ENCODE results near the gene FTO.

The FTO gene

DNA sequence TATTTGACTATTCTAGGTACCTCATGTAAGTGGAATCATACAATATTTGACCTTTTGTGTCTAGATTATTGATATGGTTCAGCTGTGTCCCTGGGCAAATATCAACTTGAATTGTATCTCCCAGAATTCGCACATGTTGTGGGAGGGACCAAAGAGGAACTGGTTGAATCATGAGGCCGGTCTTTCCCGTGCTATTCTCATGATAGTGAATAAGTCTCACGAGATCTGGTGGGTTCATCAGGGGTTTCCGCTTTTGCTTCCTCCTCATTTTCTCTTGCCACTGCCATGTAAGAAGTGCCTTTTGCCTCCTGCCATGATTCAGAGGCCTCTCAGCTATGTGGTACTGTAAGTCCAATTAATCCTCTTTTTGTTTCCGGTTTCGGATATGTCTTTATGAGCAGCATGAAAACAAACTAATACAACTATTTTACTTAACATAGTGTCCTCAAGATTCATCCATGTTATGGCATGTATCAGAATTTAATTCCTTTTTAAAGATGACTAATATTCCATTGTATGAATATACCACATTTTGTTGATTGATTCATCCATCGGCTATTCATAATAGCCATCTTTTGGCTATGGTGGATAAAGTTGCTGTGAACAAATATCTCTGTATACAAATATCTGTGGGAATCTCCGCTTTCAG, 129.1 kb downstream of the FTO start:
- H3K4me2 ChIP-seq (ENCODE audit: low read depth, low read length): no peak overlapping the region
- no peak for TF ChIP-seq EZH2 (optimal IDR thresholded peaks at IDR 0.05; ENCODE audit: low read depth, low read length)
- no peak for TF ChIP-seq EZH2phosphoT487 (IDR thresholded peaks at IDR 0.05; ENCODE audit: low read length)
- no peak for TF ChIP-seq CTCF (IDR thresholded peaks at IDR 0.05; ENCODE audit: low read length)
- H3K9ac ChIP-seq (ENCODE audit: low read length): no peak overlapping the region
- DNase-seq: no peak
- no peak overlapping the region for H2AFZ ChIP-seq (ENCODE audit: low read length)
- no peaks in the 10 kb centered on the region for H4K20me1 ChIP-seq (ENCODE audit: insufficient read depth, low read length)
- H3K4me3 ChIP-seq (ENCODE audit: low read length): no peak overlapping the region
- no peaks in the 10 kb centered on the region for H3K4me1 ChIP-seq (ENCODE audit: low read length)
- no peaks in the 10 kb centered on the region for H3K9me2 ChIP-seq (replicated peaks; ENCODE audit: insufficient read depth, low read length)
- H3K27ac ChIP-seq (ENCODE audit: low read length): no peak overlapping the region
- H3K36me3 ChIP-seq (replicated peaks; ENCODE audit: insufficient read depth, low read length): no peaks in the 10 kb centered on the region
- no peaks in the 10 kb centered on the region for H3K27me3 ChIP-seq (replicated peaks; ENCODE audit: insufficient read depth, low read length)
- H3F3A ChIP-seq (ENCODE audit: insufficient read depth, low read length): no peaks in the 10 kb centered on the region
- H3K9me3 ChIP-seq (replicated peaks; ENCODE audit: insufficient read depth, low read length): no peaks in the 10 kb centered on the region
- H3K79me2 ChIP-seq (ENCODE audit: low read length): no peaks in the 10 kb centered on the region

DNA sequence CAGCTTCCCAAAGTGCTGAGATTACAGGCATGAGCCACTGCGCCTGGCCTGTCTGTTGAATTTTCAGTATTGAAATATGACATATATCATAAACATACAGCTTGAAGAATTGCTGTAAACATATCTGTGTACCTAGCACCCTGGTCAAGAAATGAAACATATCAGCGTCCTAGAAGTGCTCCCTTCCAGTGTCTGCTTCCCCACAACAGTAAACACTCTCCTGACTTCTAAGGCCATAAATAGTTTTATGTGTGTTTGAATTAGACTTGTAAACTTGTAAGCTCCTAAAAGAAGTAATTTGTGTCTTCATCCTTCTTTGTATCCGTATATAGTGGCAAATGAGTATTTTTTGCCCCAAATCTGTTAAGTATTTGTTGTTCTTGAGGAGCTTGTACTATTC, 132.2 kb downstream of the FTO start:
- no peak for TF ChIP-seq EZH2 (optimal IDR thresholded peaks at IDR 0.05; ENCODE audit: low read depth, low read length)
- TF ChIP-seq CTCF (IDR thresholded peaks at IDR 0.05; ENCODE audit: low read length): no peak
- TF ChIP-seq EZH2phosphoT487 (IDR thresholded peaks at IDR 0.05; ENCODE audit: low read length): no peak
- H3K36me3 ChIP-seq (replicated peaks; ENCODE audit: insufficient read depth, low read length): no peaks in the 10 kb centered on the region
- DNase-seq: no peak
- no peak overlapping the region for H3K27ac ChIP-seq (ENCODE audit: low read length)
- H3K27me3 ChIP-seq (replicated peaks; ENCODE audit: insufficient read depth, low read length): no peaks in the 10 kb centered on the region
- H4K20me1 ChIP-seq (ENCODE audit: insufficient read depth, low read length): no peaks in the 10 kb centered on the region
- H3K4me2 ChIP-seq (ENCODE audit: low read depth, low read length): no peak overlapping the region
- no peak overlapping the region for H3K4me3 ChIP-seq (ENCODE audit: low read length)
- H3K9me2 ChIP-seq (replicated peaks; ENCODE audit: insufficient read depth, low read length): no peaks in the 10 kb centered on the region
- H3F3A ChIP-seq (ENCODE audit: insufficient read depth, low read length): no peaks in the 10 kb centered on the region
- no peaks in the 10 kb centered on the region for H3K4me1 ChIP-seq (ENCODE audit: low read length)
- no peaks in the 10 kb centered on the region for H3K79me2 ChIP-seq (ENCODE audit: low read length)
- no peaks in the 10 kb centered on the region for H3K9me3 ChIP-seq (replicated peaks; ENCODE audit: insufficient read depth, low read length)
- H3K9ac ChIP-seq (ENCODE audit: low read length): no peak overlapping the region
- no peak overlapping the region for H2AFZ ChIP-seq (ENCODE audit: low read length)

GRCh38 chr16:53836680-53837079, 132.7 kb downstream of the FTO start:
- TF ChIP-seq EZH2phosphoT487 (IDR thresholded peaks at IDR 0.05; ENCODE audit: low read length): no peak
- no peak for TF ChIP-seq CTCF (IDR thresholded peaks at IDR 0.05; ENCODE audit: low read length)
- no peak for TF ChIP-seq EZH2 (optimal IDR thresholded peaks at IDR 0.05; ENCODE audit: low read depth, low read length)
- no peaks in the 10 kb centered on the region for H3F3A ChIP-seq (ENCODE audit: insufficient read depth, low read length)
- no peaks in the 10 kb centered on the region for H3K27me3 ChIP-seq (replicated peaks; ENCODE audit: insufficient read depth, low read length)
- no peak overlapping the region for H3K9ac ChIP-seq (ENCODE audit: low read length)
- no peak overlapping the region for H3K4me2 ChIP-seq (ENCODE audit: low read depth, low read length)
- H3K9me3 ChIP-seq (replicated peaks; ENCODE audit: insufficient read depth, low read length): no peaks in the 10 kb centered on the region
- no peaks in the 10 kb centered on the region for H3K9me2 ChIP-seq (replicated peaks; ENCODE audit: insufficient read depth, low read length)
- H4K20me1 ChIP-seq (ENCODE audit: insufficient read depth, low read length): no peaks in the 10 kb centered on the region
- no peak overlapping the region for H2AFZ ChIP-seq (ENCODE audit: low read length)
- no peak for DNase-seq
- no peaks in the 10 kb centered on the region for H3K4me1 ChIP-seq (ENCODE audit: low read length)
- H3K4me3 ChIP-seq (ENCODE audit: low read length): no peak overlapping the region
- H3K27ac ChIP-seq (ENCODE audit: low read length): no peak overlapping the region
- no peaks in the 10 kb centered on the region for H3K79me2 ChIP-seq (ENCODE audit: low read length)
- H3K36me3 ChIP-seq (replicated peaks; ENCODE audit: insufficient read depth, low read length): no peaks in the 10 kb centered on the region
